Liver (tissue), 9 donors: Measurements from ENCODE around the gene KAZN. TPM values are rescaled to one million over a fixed set of nuclear protein-coding genes. Genes with fewer than 3 reads are reported as not detected.

ENCODE experiments used
- DNase-seq: peaks from one replicate; pipeline ENCODE4 v3.0.0-alpha.2; 2017; ENCODE audit warnings: low spot score
- H3K27ac ChIP-seq, 2 donors: one replicate each; pipeline ENCODE4 v1.7.0; 2013; ENCODE audit warnings: inconsistent platforms in 2 of 2, low read length in 2 of 2, control low read depth in 1 of 2, low read depth in 1 of 2, mild to moderate bottlenecking in 1 of 2
- H3K27me3 ChIP-seq, 4 donors: one replicate each; pipeline versions ENCODE4 v1.6.1 to v1.7.0; 2013; ENCODE audit warnings: low read length in 3 of 4, inconsistent platforms in 1 of 4, mild to moderate bottlenecking in 1 of 4, moderate library complexity in 1 of 4; ENCODE audit not compliant: control insufficient read depth in 4 of 4, insufficient read depth in 4 of 4
- H3K36me3 ChIP-seq, 4 donors: one replicate each; pipeline versions ENCODE4 v1.6.1 to v1.7.0; 2013; ENCODE audit warnings: low read length in 3 of 4, mild to moderate bottlenecking in 3 of 4, low read depth in 1 of 4, moderate library complexity in 1 of 4; ENCODE audit not compliant: control insufficient read depth in 4 of 4, insufficient read depth in 3 of 4
- H3K4me1 ChIP-seq, 4 donors: one replicate each; pipeline versions ENCODE4 v1.6.1 to v1.7.0; 2013; ENCODE audit warnings: low read length in 3 of 4, mild to moderate bottlenecking in 3 of 4, moderate library complexity in 1 of 4; ENCODE audit not compliant: control insufficient read depth in 4 of 4, insufficient read depth in 4 of 4
- H3K4me3 ChIP-seq, 3 donors: one replicate each; pipeline versions ENCODE4 v1.6.1 to v1.7.0; 2013; ENCODE audit warnings: low read length in 3 of 3, control low read depth in 1 of 3, low read depth in 1 of 3, mild to moderate bottlenecking in 1 of 3
- H3K9ac ChIP-seq, 2 donors: one replicate each; pipeline ENCODE4 v1.7.0; 2013; ENCODE audit warnings: low read length in 2 of 2, mild to moderate bottlenecking in 2 of 2, moderate library complexity in 2 of 2, control low read depth in 1 of 2, low read depth in 1 of 2
- H3K9me3 ChIP-seq, 4 donors: one replicate each; pipeline versions ENCODE4 v1.6.1 to v1.7.0; 2013; ENCODE audit warnings: low read length in 3 of 4; ENCODE audit not compliant: control insufficient read depth in 4 of 4
- CTCF ChIP-seq: fragments of 150-350 bp; IDR thresholded peaks from 2 replicates; pipeline ENCODE4 v1.5.1; 2017; ENCODE audit warnings: improper control_type of control experiment, low read depth, low read length; ENCODE audit not compliant: missing input control
- EGR1 ChIP-seq, 2 donors: IDR thresholded peaks; 2 replicates each; pipeline ENCODE4 v1.6.1; 2016 to 2018; ENCODE audit warnings: antibody characterized with exemption in 2 of 2, low read depth in 2 of 2
- FOXA1 ChIP-seq: IDR thresholded peaks from 2 replicates; pipeline ENCODE4 v1.6.1; 2016; ENCODE audit warnings: antibody characterized with exemption
- FOXA2 ChIP-seq: IDR thresholded peaks from 2 replicates; pipeline ENCODE4 v1.6.1; 2016; ENCODE audit warnings: antibody characterized with exemption
- GABPA ChIP-seq, 2 donors: IDR thresholded peaks in 1 of 2; conservative IDR thresholded peaks in 1 of 2; 2 replicates each; pipeline ENCODE4 v1.6.1; 2016; ENCODE audit warnings: antibody characterized with exemption in 2 of 2, mild to moderate bottlenecking in 1 of 2, moderate library complexity in 1 of 2
- HNF4A ChIP-seq, 2 donors: conservative IDR thresholded peaks; 2 replicates each; pipeline ENCODE4 v1.6.1; 2016; ENCODE audit warnings: antibody characterized with exemption in 2 of 2, mild to moderate bottlenecking in 2 of 2
- JUND ChIP-seq, 2 donors: IDR thresholded peaks; 2 replicates each; pipeline ENCODE4 v1.6.1; 2016; ENCODE audit warnings: antibody characterized with exemption in 2 of 2
- NR2F2 ChIP-seq: IDR thresholded peaks from 2 replicates; pipeline ENCODE4 v1.6.1; 2016; ENCODE audit warnings: antibody characterized with exemption
- RAD21 ChIP-seq, 2 donors: IDR thresholded peaks; 2 replicates each; pipeline ENCODE4 v1.6.1; 2016; ENCODE audit warnings: antibody characterized with exemption in 2 of 2, mild to moderate bottlenecking in 2 of 2
- RXRA ChIP-seq, 2 donors: IDR thresholded peaks; 2 replicates each; pipeline ENCODE4 v1.6.1; 2017 to 2018; ENCODE audit warnings: antibody characterized with exemption in 2 of 2, mild to moderate bottlenecking in 1 of 2
- SP1 ChIP-seq: IDR thresholded peaks from 2 replicates; pipeline ENCODE4 v1.6.1; 2018; ENCODE audit warnings: antibody characterized with exemption, mild to moderate bottlenecking
- YY1 ChIP-seq: IDR thresholded peaks from 2 replicates; pipeline ENCODE4 v1.6.1; 2016; ENCODE audit warnings: antibody characterized with exemption, mild to moderate bottlenecking
- WGBS: extraction: QIAGEN DNeasy Blood & Tissue Kit; methylation state at CpG from one replicate; pipeline ENCODE4 v1.1.7; 2013; 5-methylcytosine and 5-hydroxymethylcytosine counted together
- polyA plus RNA-seq, 2 donors: library from polyadenylated mRNA; stranded (reverse) in 1 of 2; unstranded in 1 of 2; fragments of 200-250 nt in 1 of 2; fragments of >200 nt in 1 of 2; fragmentation: Nextera tagmentation in 1 of 2; extraction: Ambion mirVana in 1 of 2; gene quantifications; one replicate each; pipeline versions ENCODE4 v1.2.1 to v1.2.3, GENCODE V29; 2013 to 2015
- total RNA-seq, 2 donors: library from RNA; depleted of rRNA; stranded (reverse); fragments of >200 nt; gene quantifications; one replicate each; pipeline ENCODE4 v1.2.3, GENCODE V29; 2014
- TF ChIP-seq, protein P1 (sequence below): IDR thresholded peaks from 2 replicates; pipeline ENCODE4 v1.6.1; 2016; ENCODE audit warnings: antibody characterized with exemption, mild to moderate bottlenecking
- TF ChIP-seq, protein P2 (sequence below): IDR thresholded peaks from 2 replicates; pipeline ENCODE4 v1.6.1; 2016; ENCODE audit warnings: antibody characterized with exemption
- TF ChIP-seq, protein P3 (sequence below): IDR thresholded peaks from 2 replicates; pipeline ENCODE4 v1.6.1; 2016; ENCODE audit warnings: antibody characterized with exemption
- TF ChIP-seq, protein P4 (sequence below): IDR thresholded peaks from 2 replicates; pipeline ENCODE4 v1.6.1; 2016; ENCODE audit warnings: antibody characterized with exemption
- donor health status: healthy.
- donor health status: healthy.
- donor health status: healthy.
- donor health status: healthy.
- donor health status: healthy.

Gene KAZN
- total and polyA plus RNA-seq, 4 donors: 1.9 to 6.9 (median 2.4) TPM

DNA sequence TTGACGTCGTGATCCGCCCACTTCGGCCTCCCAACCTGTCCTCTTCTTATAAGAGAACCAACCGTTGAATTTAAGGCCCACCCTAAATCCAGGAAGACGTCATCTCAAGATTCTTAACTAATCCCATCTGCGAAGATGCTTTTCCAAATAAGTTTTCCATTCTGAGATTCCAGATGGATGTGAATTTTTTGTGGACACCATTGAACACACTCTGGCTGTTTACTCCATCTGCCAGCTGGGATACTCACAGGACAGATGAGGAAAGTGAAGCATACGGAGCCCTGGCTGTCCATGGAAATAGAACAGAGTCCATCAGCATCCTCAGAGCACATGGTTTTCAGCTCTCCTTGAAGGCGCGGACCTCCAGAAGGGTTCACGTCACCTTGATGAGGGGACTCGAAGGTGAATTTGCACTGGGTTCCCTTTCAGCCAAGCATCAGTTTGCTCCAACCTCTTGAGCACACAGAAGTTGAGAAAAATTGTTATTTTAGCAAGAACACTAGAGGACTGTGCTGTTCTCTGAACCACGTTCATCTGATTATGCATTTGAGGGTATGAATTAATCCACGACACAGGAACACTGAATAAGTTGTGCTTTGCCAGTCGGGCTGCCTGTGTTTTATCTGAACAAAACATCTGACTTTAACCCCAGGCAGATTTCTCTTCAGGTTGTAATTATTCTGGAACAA is 68.6 kb downstream of the KAZN start:
- TF ChIP-seq, protein P1, sequence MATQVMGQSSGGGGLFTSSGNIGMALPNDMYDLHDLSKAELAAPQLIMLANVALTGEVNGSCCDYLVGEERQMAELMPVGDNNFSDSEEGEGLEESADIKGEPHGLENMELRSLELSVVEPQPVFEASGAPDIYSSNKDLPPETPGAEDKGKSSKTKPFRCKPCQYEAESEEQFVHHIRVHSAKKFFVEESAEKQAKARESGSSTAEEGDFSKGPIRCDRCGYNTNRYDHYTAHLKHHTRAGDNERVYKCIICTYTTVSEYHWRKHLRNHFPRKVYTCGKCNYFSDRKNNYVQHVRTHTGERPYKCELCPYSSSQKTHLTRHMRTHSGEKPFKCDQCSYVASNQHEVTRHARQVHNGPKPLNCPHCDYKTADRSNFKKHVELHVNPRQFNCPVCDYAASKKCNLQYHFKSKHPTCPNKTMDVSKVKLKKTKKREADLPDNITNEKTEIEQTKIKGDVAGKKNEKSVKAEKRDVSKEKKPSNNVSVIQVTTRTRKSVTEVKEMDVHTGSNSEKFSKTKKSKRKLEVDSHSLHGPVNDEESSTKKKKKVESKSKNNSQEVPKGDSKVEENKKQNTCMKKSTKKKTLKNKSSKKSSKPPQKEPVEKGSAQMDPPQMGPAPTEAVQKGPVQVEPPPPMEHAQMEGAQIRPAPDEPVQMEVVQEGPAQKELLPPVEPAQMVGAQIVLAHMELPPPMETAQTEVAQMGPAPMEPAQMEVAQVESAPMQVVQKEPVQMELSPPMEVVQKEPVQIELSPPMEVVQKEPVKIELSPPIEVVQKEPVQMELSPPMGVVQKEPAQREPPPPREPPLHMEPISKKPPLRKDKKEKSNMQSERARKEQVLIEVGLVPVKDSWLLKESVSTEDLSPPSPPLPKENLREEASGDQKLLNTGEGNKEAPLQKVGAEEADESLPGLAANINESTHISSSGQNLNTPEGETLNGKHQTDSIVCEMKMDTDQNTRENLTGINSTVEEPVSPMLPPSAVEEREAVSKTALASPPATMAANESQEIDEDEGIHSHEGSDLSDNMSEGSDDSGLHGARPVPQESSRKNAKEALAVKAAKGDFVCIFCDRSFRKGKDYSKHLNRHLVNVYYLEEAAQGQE: no peak
- TF ChIP-seq SP1 (no peak), FOXA1 (no peak), HNF4A (conservative IDR thresholded peaks at IDR 0.05) (no peak), GABPA (IDR thresholded peaks at IDR 0.05 in 1 of 2, conservative IDR thresholded peaks at IDR 0.05 in 1 of 2) (no peak), FOXA2 (no peak), RAD21 (IDR thresholded peaks at IDR 0.05) (no peak), CTCF (no peak), YY1 (no peak), RXRA (IDR thresholded peaks at IDR 0.05) (no peak), EGR1 (IDR thresholded peaks at IDR 0.05; ENCODE audit: low read depth in 2 of 2) (no peak), JUND (IDR thresholded peaks at IDR 0.05) (no peak), NR2F2 (no peak)
- TF ChIP-seq, protein P2, sequence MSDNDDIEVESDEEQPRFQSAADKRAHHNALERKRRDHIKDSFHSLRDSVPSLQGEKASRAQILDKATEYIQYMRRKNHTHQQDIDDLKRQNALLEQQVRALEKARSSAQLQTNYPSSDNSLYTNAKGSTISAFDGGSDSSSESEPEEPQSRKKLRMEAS: no peak
- TF ChIP-seq, protein P3, sequence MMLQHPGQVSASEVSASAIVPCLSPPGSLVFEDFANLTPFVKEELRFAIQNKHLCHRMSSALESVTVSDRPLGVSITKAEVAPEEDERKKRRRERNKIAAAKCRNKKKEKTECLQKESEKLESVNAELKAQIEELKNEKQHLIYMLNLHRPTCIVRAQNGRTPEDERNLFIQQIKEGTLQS: no peak
- TF ChIP-seq, protein P4, sequence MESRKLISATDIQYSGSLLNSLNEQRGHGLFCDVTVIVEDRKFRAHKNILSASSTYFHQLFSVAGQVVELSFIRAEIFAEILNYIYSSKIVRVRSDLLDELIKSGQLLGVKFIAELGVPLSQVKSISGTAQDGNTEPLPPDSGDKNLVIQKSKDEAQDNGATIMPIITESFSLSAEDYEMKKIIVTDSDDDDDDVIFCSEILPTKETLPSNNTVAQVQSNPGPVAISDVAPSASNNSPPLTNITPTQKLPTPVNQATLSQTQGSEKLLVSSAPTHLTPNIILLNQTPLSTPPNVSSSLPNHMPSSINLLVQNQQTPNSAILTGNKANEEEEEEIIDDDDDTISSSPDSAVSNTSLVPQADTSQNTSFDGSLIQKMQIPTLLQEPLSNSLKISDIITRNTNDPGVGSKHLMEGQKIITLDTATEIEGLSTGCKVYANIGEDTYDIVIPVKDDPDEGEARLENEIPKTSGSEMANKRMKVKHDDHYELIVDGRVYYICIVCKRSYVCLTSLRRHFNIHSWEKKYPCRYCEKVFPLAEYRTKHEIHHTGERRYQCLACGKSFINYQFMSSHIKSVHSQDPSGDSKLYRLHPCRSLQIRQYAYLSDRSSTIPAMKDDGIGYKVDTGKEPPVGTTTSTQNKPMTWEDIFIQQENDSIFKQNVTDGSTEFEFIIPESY: no peak
- no peak overlapping the region for H3K4me3 ChIP-seq
- H3K27me3 ChIP-seq: peaks cover 0 to 2% (median 0%) of the 10 kb centered on the region in 4 donors
- no peaks in the 10 kb centered on the region for H3K4me1 ChIP-seq
- WGBS: 85% methylated on average over 15 of the region's 15 CpGs
- DNase-seq: no peak
- H3K27ac ChIP-seq: no peak overlapping the region
- no peaks in the 10 kb centered on the region for H3K36me3 ChIP-seq
- H3K9ac ChIP-seq: no peak overlapping the region
- no peaks in the 10 kb centered on the region for H3K9me3 ChIP-seq
